Omental fat pad (tissue), 4 donors: ENCODE results near the gene SYAP1. TPM values are rescaled to one million over a fixed set of nuclear protein-coding genes. Genes with fewer than 3 reads are reported as not detected.

Experiments
- ATAC-seq: fragments of 150-250 bp; one replicate; pipeline ENCODE4 v1.9.1; 2016; ENCODE audit warnings: mild to moderate bottlenecking, moderate library complexity; ENCODE audit not compliant: low FRiP score
- DNase-seq: peaks from one replicate; pipeline ENCODE4 v3.0.0-alpha.2; 2019; ENCODE audit warnings: low spot score
- small RNA-seq: library from RNA; depleted of rRNA; stranded (forward); fragments of <200 nt; gene quantifications from one replicate; pipeline ENCODE3, GENCODE V24; 2016
- total RNA-seq, 4 donors: library from RNA; depleted of rRNA; stranded (reverse); fragments of >200 nt; gene quantifications; one replicate each; pipeline ENCODE4 v1.1.0, GENCODE V29; 2016
- TF ChIP-seq, protein P1 (sequence below), 3 donors: fragments of 450-650 bp; IDR thresholded peaks; one replicate each; pipeline ENCODE4 v1.5.1; 2016 to 2017; ENCODE audit warnings: antibody characterized with exemption in 3 of 3, mild to moderate bottlenecking in 3 of 3, moderate library complexity in 2 of 3

SYAP1 gene
- total RNA-seq, 4 donors from 2014 or later = 15.0 to 33.5 (median 25.1) TPM

DNA sequence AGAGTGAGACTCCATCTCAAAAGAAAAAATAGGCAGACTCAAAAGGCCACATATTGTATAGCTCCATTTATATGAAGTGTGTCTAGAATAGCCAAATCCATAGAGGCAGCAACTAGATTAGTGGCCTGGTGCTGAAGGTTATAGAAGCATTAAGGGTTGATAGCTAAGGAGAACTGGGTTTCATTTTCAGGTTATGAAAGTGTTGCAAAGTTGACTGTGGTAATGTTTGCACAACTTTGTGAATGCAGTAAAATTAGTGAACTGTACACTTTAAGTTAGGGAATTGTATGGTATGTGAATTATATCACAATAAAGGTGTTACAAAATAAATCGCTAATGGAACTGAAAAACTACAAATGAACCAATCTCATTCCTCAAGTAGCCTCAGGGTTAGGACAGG is 95.2 kb downstream of the SYAP1 start:
- DNase-seq (no peak), ATAC-seq (no peak)
- TF ChIP-seq, protein P1, sequence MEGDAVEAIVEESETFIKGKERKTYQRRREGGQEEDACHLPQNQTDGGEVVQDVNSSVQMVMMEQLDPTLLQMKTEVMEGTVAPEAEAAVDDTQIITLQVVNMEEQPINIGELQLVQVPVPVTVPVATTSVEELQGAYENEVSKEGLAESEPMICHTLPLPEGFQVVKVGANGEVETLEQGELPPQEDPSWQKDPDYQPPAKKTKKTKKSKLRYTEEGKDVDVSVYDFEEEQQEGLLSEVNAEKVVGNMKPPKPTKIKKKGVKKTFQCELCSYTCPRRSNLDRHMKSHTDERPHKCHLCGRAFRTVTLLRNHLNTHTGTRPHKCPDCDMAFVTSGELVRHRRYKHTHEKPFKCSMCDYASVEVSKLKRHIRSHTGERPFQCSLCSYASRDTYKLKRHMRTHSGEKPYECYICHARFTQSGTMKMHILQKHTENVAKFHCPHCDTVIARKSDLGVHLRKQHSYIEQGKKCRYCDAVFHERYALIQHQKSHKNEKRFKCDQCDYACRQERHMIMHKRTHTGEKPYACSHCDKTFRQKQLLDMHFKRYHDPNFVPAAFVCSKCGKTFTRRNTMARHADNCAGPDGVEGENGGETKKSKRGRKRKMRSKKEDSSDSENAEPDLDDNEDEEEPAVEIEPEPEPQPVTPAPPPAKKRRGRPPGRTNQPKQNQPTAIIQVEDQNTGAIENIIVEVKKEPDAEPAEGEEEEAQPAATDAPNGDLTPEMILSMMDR (IDR thresholded peaks at IDR 0.05) = no peak

Small RNA genes within 50 kb of the gene (small RNA-seq; reads per million reads assigned to genes)
- gene RNU7-56P = not detected
- not detected for gene RPL12P49

Other genes with a start within 250 kb of the SYAP1 start
- not detected for gene S100G, start 69.5 kb upstream of the SYAP1 start, total RNA-seq
- gene CTPS2, start 6.9 kb upstream of the SYAP1 start, total RNA-seq = 10 to 100 TPM in 1 of 4 donors, 1 to 10 TPM in 3; 5.4 to 14.7 (median 7.5) TPM
- gene TXLNG, start 66.9 kb downstream of the SYAP1 start, total RNA-seq = 10 to 100 TPM; 13.9 to 45.1 (median 34.3) TPM
- 10 to 100 TPM; 57.4 to 74.3 (median 70.9) TPM for gene RBBP7, start 150.8 kb downstream of the SYAP1 start, total RNA-seq
- 10 to 100 TPM in 1 of 4 donors, 1 to 10 TPM in 3; 4.0 to 12.6 (median 5.0) TPM for gene REPS2, start 227.0 kb downstream of the SYAP1 start, total RNA-seq